Activated naive CD4-positive, alpha-beta T cell treated with anti-CD3 and anti-CD28 coated beads, Interleukin-2, amount 50 U/mL, for 72 hours (primary cell): ENCODE data around the gene KCNMA1. TPM values are rescaled to one million over a fixed set of nuclear protein-coding genes. Genes with fewer than 3 reads are reported as not detected.

Experiments
- ATAC-seq, 2 donors: fragments of 150-1000 bp; cut with Tn5 transposase; 2 replicates each; pipeline ENCODE4 v1.10.0; 2021; ENCODE audit warnings: mild to moderate bottlenecking in 2 of 2, moderate library complexity in 2 of 2
- DNase-seq, 2 donors: peaks; one replicate each; pipeline ENCODE4 v3.0.0; 2021 to 2022; ENCODE audit warnings: low spot score in 2 of 2
- H3K27ac Mint-ChIP-seq, 2 donors: one replicate each; pipeline ENCODE4 v1.8.0; 2022; ENCODE audit warnings: mild to moderate bottlenecking in 2 of 2, mixed read lengths in 2 of 2
- H3K36me3 Mint-ChIP-seq, 2 donors: one replicate each; pipeline ENCODE4 v1.8.0; 2022; ENCODE audit warnings: mixed read lengths in 2 of 2
- H3K9me3 Mint-ChIP-seq, 2 donors: one replicate each; pipeline ENCODE4 v1.8.0; 2022; ENCODE audit warnings: mixed read lengths in 2 of 2
- total RNA-seq, 2 donors: library from RNA; stranded (reverse); gene quantifications; one replicate each; pipeline ENCODE4 v1.2.3, GENCODE V29; 2022

KCNMA1 gene
- total RNA-seq, 2 donors from 2014 or later, result not detected

DNA sequence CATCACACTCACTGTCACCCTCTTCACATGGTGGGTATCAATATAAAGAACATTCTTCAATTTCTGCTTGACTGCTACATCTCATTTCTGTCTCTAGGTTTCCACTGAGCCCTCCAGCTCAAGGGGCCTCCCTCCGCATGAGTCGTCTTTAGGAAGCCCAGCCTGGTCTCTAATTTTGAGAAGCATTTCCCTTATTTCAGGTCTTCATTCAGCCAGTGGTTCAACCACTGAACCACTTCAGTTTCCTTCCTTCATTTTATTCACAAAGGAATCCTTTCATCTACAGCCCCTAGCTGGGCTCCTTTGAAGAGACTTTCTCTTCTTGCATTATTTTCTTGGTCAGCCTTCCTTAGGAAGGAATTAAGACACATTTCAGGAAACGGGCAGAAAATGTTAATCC is 257.4 kb downstream of the KCNMA1 start:
- ATAC-seq (no peak), DNase-seq (no peak)
- H3K9me3 Mint-ChIP-seq, result no peaks in the 10 kb centered on the region
- H3K36me3 Mint-ChIP-seq, result no peaks in the 10 kb centered on the region
- H3K27ac Mint-ChIP-seq, result no peak overlapping the region

GRCh38 chr10:77378366-77379349 is 258.9 kb downstream of the KCNMA1 start:
- Mint-ChIP-seq H3K27ac (no peak overlapping the region), H3K36me3 (no peaks in the 10 kb centered on the region), H3K9me3 (peaks cover 0 to 6% of the 10 kb centered on the region in 2 donors)
- no peak for ATAC-seq
- no peak for DNase-seq

DNA sequence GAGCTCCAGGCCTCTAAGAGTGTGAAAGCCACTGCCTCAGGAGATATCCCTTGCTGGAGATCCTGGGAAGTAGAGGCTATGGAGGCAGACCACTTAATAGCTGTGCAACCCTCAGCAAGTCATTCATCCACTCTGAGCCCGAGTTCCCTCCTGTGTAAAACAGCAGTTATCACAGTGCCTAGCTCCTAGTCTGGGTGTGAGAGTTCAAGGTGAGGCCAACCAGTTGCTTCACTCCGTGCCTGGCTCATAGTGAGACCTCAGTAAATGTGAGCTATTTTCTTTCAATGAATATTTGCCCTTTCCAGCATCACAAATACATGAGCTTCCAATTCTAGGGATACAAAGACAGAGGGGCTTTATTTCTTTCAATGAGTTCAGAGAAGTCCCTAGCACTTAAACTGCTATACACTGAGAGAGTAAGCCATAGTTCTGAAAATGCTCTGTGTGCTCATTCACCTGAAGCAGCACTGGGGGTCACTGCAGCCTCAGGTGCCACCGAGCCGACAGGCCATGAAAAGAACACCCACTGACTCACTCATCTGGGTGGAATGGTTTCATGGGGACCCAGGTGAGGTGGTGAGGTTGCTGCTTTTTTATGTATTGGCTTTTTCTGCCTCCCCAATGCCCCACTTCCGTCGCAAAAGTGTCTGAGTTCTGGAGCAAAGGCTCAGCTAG is 259.8 kb downstream of the KCNMA1 start:
- Mint-ChIP-seq H3K27ac (no peak overlapping the region), H3K36me3 (no peaks in the 10 kb centered on the region), H3K9me3 (peaks cover 0 to 6% of the 10 kb centered on the region in 2 donors)
- no peak for ATAC-seq
- DNase-seq, result no peak

GRCh38 chr10:77377034-77377433 is 260.6 kb downstream of the KCNMA1 start:
- Mint-ChIP-seq H3K36me3 (no peaks in the 10 kb centered on the region), H3K9me3 (peaks cover 5 to 11% of the 10 kb centered on the region in 2 donors), H3K27ac (no peak overlapping the region)
- ATAC-seq, result no peak
- DNase-seq, result no peak

DNA sequence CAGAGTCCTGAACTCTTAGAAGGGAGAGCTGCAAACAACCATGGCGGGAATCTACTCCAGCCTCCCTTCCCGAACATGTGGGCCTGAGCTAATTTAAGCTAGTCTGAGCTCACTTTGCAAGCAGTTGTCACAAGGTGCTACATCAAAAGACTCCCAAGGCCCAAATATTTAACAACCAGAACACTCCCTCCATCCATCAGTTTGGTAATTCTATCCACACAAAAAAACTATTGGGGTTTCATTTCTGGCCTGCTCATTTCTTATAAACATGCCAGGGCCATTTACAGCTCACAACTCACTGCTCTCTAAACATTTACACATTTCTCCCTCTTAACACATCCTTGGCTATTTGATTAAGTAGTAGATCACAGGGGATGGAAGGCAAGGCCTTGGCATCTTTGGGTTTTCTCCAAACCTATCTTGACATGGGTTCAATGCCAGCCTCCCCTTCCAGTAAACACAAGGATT is 263.4 kb downstream of the KCNMA1 start:
- no peak for ATAC-seq

GRCh38 chr10:77371848-77372799 is 265.5 kb downstream of the KCNMA1 start:
- DNase-seq, result no peak
- Mint-ChIP-seq H3K36me3 (no peaks in the 10 kb centered on the region), H3K9me3 (peaks cover 10 to 22% of the 10 kb centered on the region in 2 donors), H3K27ac (no peak overlapping the region)
- ATAC-seq, result no peak

More for the DNA sequence above, 263.4 kb downstream of the KCNMA1 start:
- peaks cover 10 to 17% of the 10 kb centered on the region in 2 donors for H3K9me3 Mint-ChIP-seq
- H3K27ac Mint-ChIP-seq, result no peak overlapping the region
- no peaks in the 10 kb centered on the region for H3K36me3 Mint-ChIP-seq
- no peak for DNase-seq

DNA sequence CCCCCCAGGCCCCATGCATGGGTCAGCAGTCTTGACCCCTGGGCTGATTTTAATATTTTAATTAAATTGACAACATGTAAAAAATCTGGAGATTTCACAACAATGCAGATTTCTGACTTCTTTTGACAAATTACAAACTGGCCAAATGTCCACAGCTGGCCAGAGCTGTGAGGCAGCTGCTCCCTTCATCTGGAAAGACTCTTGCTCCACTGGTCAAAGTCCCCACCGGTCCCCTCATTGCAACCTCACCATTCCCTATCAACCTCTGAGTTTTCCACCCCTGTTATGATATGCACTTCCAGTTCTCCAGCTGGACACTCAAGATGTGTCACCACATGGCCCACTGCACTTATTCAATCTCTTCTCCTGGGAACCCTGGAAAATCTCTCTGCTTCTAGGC is 266.2 kb downstream of the KCNMA1 start:
- no peak overlapping the region for H3K27ac Mint-ChIP-seq
- DNase-seq, result no peak
- ATAC-seq, result no peak
- H3K9me3 Mint-ChIP-seq, result peaks cover 15 to 22% of the 10 kb centered on the region in 2 donors
- no peaks in the 10 kb centered on the region for H3K36me3 Mint-ChIP-seq

- no peak overlapping the region for H3K27ac Mint-ChIP-seq
- H3K36me3 Mint-ChIP-seq, result no peaks in the 10 kb centered on the region
- ATAC-seq (no peak), DNase-seq (no peak)
- H3K9me3 Mint-ChIP-seq, result peaks cover 16 to 21% of the 10 kb centered on the region in 2 donors
Measured at GRCh38 chr10:77368006-77368405, 269.6 kb downstream of the KCNMA1 start.

GRCh38 chr10:77363210-77363609 is 274.4 kb downstream of the KCNMA1 start:
- peaks cover 1 to 11% of the 10 kb centered on the region in 2 donors for H3K9me3 Mint-ChIP-seq
- ATAC-seq (no peak), DNase-seq (no peak)
- no peak overlapping the region for H3K27ac Mint-ChIP-seq
- H3K36me3 Mint-ChIP-seq, result no peaks in the 10 kb centered on the region

DNA sequence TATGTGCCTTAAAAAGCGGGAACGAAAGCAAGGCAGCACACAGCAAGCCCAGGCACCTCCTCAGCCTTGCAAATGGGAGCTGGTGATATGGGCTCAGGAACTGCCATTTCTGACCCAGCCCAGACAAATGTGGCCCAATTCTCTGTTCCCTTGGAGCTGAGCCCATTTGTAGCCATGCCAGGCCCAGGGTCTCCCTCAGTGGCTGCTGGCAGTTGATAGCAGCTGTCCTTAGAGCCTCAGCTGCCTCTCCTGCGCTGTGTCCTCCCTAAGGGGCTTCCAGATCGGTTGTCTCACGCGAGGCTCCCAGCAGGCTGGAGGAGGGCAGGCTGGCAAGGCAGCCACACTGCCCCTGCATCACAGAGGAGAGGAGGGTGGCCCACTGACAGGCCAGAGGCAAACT is 275.8 kb downstream of the KCNMA1 start:
- Mint-ChIP-seq H3K27ac (no peak overlapping the region), H3K36me3 (no peaks in the 10 kb centered on the region), H3K9me3 (peaks cover 0 to 10% of the 10 kb centered on the region in 2 donors)
- no peak for DNase-seq
- ATAC-seq, result no peak

GRCh38 chr10:77361426-77361825 is 276.2 kb downstream of the KCNMA1 start:
- no peak for DNase-seq
- ATAC-seq, result no peak
- no peaks in the 10 kb centered on the region for H3K36me3 Mint-ChIP-seq
- H3K9me3 Mint-ChIP-seq, result peaks cover 0 to 6% of the 10 kb centered on the region in 2 donors
- no peak overlapping the region for H3K27ac Mint-ChIP-seq

DNA sequence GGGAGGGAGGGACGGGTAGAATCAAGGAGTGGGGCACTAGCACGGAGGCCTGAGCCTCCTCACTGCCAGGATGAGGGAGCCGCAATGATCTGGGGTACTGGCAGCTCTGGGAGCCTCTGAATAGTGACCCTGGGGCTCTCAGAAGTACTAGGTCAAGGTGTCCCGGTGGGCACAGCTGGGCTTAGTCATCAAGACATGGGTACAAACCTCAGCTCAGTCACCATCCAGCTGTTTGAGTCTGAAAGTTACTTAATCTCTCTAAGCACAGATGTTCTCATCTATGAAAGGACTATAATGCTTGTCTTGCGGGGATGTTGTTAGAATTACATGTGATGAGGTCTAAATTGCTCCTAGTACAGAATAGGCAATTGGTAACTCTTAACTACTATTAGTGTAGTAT is 276.8 kb downstream of the KCNMA1 start:
- Mint-ChIP-seq H3K27ac (no peak overlapping the region), H3K36me3 (no peaks in the 10 kb centered on the region), H3K9me3 (peaks cover 0 to 4% of the 10 kb centered on the region in 2 donors)
- DNase-seq (no peak), ATAC-seq (no peak)

GRCh38 chr10:77359950-77360520 is 277.6 kb downstream of the KCNMA1 start:
- Mint-ChIP-seq H3K36me3 (no peaks in the 10 kb centered on the region), H3K27ac (no peak overlapping the region), H3K9me3 (peaks cover 0 to 4% of the 10 kb centered on the region in 2 donors)
- DNase-seq, result no peak
- ATAC-seq, result no peak

DNA sequence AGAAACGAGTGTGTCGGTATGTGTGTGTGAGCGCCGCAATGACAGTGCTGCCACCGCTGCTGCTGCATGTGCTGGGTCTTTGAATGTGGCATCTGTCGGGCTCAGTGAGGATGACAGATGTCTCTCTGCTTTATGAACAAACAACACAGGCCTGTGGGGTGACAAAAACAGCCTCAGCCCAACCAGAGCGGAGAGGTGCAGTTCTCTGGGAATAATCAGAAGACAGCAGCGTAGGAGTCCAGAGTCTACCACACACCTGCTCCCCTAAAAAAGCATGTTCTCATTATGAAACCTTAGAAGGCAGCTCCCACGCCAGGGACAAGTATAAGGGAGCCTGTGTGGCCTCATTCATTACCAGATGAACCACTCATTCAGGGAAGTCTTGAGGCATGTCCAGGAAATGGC is 278.3 kb downstream of the KCNMA1 start:
- no peak overlapping the region for H3K27ac Mint-ChIP-seq
- DNase-seq (no peak), ATAC-seq (no peak)
- H3K9me3 Mint-ChIP-seq, result peaks cover 0 to 4% of the 10 kb centered on the region in 2 donors
- no peaks in the 10 kb centered on the region for H3K36me3 Mint-ChIP-seq

DNA sequence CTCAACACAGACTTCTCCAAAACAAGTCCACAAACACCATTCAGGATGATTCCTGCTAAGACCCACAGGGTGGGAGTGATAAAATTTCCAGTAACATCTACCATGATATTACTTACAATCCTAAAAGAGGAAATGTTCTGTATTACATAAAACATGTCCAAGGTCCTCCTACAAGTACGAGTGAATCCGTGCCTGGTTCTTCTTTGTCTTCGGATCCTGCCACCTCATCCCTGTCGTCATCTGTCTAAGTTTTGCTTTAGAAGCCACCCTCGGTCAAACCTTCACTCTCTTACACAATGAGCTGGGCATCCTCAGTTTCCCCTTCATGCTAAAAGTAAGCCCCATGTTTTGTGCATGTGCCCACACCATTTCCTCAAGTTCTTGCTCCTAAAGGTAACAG is 279.0 kb downstream of the KCNMA1 start:
- no peaks in the 10 kb centered on the region for H3K36me3 Mint-ChIP-seq
- ATAC-seq (no peak), DNase-seq (no peak)
- no peak overlapping the region for H3K27ac Mint-ChIP-seq
- H3K9me3 Mint-ChIP-seq, result peaks cover 0 to 1% of the 10 kb centered on the region in 2 donors
